Fibroblast of skin of abdomen (primary cell): ENCODE measurements around the gene DOP1A.
A peak's percentile ranks its signal among the peaks of the same experiment; 100 is the strongest.

Source experiments
- DNase-seq: peaks from one replicate; pipeline ENCODE4 v3.0.0-alpha.2; 2013

Gene DOP1A

GRCh38 chr6:83215131-83216047 lies 147.9 kb downstream of the DOP1A start:
- peak; percentile 72 for DNase-seq

- DNase-seq: no peak
Observed at GRCh38 chr6:83216806-83217205, 149.3 kb downstream of the DOP1A start.
